Sigmoid colon (tissue), 4 donors: ENCODE results near the gene PON2.

Source experiments
- POLR2A ChIP-seq, 2 donors: fragments of 450-650 bp; IDR thresholded peaks; one replicate each; pipeline ENCODE4 v1.6.1; 2016; ENCODE audit warnings: antibody characterized with exemption in 2 of 2, mild to moderate bottlenecking in 2 of 2, moderate library complexity in 2 of 2
- POLR2AphosphoS5 ChIP-seq, 4 donors: sonication (generic); formaldehyde crosslinking; IDR thresholded peaks; one replicate each; pipeline ENCODE4 v1.6.1; 2017; ENCODE audit warnings: antibody characterized with exemption in 4 of 4
- TF ChIP-seq, protein P1 (sequence below), 4 experiments: fragments of 450-650 bp in 3 of 4; fragments of 200-600 bp in 1 of 4; IDR thresholded peaks; one replicate each; pipeline ENCODE4 v1.5.1; 2016 to 2019; ENCODE audit warnings: antibody characterized with exemption in 4 of 4, mild to moderate bottlenecking in 3 of 4, moderate library complexity in 2 of 4

DNA sequence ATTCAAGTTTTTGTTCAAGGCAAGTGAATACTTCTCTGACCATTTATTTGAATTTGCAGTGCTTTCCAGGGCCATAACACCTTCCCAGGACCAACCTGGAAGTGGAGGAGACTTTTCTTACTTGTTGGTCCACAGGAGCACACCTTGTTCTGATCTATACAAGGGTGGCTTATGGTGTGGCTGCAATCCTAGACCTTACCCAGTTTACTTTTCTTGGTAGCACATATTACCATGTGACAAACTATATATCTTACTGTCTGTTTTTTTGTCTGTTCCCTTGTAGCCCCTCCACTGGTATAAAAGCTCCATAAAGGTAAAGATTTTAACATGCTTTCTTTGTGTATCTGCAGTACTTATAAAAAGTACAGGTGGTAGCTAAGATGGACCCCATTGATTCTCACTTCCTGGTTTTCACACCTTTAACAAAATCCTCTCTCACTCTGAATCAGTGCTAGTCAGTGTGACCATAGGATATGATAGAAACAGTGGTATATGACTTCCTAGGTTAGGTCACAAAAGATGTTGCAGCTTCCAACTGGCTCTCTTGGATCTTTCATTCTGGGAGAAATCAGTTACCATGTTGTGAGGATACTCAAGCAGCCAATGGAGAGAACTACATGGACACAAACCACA is 45.3 kb upstream of the PON2 start:
- TF ChIP-seq, protein P1, sequence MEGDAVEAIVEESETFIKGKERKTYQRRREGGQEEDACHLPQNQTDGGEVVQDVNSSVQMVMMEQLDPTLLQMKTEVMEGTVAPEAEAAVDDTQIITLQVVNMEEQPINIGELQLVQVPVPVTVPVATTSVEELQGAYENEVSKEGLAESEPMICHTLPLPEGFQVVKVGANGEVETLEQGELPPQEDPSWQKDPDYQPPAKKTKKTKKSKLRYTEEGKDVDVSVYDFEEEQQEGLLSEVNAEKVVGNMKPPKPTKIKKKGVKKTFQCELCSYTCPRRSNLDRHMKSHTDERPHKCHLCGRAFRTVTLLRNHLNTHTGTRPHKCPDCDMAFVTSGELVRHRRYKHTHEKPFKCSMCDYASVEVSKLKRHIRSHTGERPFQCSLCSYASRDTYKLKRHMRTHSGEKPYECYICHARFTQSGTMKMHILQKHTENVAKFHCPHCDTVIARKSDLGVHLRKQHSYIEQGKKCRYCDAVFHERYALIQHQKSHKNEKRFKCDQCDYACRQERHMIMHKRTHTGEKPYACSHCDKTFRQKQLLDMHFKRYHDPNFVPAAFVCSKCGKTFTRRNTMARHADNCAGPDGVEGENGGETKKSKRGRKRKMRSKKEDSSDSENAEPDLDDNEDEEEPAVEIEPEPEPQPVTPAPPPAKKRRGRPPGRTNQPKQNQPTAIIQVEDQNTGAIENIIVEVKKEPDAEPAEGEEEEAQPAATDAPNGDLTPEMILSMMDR (IDR thresholded peaks at IDR 0.05), result no peak
- no peak for TF ChIP-seq POLR2A (IDR thresholded peaks at IDR 0.05)
- no peak for TF ChIP-seq POLR2AphosphoS5 (IDR thresholded peaks at IDR 0.05)
